GM18858 (cell line): ENCODE results near the gene ACTR8.
"Not testable (repeated sequence)": the region's sequence is repeated elsewhere in the genome, so short reads cannot be mapped to it uniquely, and the experiment has no call there.

Experiments used
- ATAC-seq: cut with Tn5 transposase; IDR thresholded peaks from one replicate; pipeline ENCODE4 v1.9.1; 2021; ENCODE audit not compliant: unreplicated experiment

Gene ACTR8, protein sequence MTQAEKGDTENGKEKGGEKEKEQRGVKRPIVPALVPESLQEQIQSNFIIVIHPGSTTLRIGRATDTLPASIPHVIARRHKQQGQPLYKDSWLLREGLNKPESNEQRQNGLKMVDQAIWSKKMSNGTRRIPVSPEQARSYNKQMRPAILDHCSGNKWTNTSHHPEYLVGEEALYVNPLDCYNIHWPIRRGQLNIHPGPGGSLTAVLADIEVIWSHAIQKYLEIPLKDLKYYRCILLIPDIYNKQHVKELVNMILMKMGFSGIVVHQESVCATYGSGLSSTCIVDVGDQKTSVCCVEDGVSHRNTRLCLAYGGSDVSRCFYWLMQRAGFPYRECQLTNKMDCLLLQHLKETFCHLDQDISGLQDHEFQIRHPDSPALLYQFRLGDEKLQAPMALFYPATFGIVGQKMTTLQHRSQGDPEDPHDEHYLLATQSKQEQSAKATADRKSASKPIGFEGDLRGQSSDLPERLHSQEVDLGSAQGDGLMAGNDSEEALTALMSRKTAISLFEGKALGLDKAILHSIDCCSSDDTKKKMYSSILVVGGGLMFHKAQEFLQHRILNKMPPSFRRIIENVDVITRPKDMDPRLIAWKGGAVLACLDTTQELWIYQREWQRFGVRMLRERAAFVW

DNA sequence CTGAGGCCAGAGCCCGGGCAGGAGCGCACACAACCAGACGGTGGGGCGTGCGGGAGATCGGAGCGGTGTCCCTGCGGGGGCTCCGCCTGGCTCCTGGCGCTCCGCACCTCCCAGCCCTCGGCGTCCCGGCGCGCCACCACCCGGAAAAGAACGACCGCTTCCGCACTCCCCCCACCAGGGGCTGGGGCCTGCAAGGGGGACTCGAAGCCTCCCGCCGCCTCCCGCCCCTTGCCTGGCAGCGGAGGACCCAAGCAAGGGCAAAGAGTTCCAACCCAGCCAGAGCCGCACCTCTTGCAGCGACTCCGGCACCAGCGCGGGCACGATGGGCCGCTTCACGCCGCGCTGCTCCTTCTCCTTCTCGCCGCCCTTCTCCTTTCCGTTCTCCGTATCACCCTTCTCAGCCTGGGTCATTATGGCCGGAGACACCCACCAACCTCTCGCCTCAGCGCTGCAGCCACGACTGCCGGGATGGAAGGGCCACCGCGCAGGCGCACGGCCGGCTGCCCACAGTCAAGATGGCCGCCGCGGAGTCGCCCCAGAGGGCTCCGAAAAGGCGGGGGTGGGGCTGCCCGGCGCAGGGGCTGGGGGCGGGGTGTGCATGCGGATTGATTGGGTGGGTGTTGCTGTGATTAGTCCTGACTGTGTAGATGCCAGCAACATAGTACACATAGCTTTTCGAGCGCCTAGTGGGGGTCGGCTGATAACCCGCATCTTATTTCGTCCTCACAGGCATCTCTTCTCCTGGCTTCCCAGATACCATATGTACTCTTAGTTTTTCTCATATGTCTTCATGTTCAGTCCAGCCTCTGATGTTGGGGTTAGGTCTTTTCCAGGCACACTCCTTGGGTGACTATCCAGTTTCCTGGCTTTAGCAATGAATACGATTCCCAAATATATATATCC lies at the start of gene ACTR8:
ACTR8 (minus strand) TSS at position 462 of the 903 bp plus-strand sequence; CDS start at position 411, 51 bp downstream.
- ATAC-seq = peak; percentile 57

DNA sequence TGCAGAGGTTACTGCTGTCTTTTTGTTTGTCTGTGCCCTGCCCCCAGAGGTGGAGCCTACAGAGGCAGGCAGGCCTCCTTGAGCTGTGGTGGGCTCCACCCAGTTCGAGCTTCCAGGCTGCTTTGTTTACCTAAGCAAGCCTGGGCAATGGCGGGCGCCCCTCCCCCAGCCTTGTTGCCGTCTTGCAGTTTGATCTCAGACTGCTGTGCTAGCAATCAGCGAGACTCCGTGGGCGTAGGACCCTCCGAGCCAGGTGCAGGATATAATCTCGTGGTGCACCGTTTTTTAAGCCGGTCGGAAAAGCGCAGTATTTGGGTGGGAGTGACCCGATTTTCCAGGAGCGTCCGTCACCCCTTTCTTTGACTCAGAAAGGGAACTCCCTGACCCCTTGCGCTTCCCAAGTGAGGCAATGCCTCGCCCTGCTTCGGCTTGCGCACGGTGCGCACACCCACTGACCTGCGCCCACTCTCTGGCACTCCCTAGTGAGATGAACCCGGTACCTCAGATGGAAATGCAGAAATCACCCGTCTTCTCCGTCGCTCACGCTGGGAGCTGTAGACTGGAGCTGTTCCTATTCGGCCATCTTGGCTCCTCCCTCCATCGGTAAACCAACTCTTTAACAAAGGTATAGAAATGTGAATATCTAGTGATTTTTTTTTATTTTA lies 45.4 kb upstream of the ACTR8 start:
- not testable (repeated sequence) for ATAC-seq

DNA sequence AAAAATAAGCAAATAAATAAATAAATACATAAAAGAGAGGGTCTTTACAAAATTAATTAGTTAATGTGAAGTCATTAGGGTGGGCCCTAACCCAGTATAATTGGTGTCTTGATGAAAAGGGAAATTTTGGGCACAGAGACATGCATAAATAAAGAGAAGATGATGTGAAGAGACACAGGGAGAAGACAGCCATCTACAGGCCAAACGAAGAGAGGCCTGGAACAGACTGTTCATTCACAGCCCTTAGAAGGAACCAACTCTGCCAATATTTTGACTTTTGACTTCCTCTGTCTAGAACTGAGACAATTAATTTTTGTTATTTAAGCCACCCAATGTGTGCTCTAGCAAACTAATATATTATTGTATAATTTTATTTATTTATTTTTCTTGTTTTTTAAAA lies 39.3 kb upstream of the ACTR8 start:
- no peak for ATAC-seq

DNA sequence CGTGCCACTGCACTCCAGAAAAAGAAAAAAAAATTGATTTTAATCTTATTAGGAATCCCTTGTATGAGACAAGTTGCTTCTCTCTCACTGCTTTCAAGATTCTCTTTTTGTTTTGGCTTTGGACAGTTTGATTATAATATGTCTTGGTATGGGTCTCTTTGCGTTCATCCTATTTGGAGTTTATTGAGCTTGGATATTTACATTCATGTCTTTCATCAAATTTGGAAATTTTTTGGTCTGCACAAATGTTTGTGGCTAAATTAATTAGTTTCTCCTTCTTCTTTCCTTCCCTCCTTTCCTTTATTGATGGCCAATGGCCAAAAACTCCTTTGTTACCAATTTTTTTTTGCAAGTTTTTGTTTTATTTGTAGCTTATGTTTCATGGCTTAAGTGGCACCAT lies 37.8 kb upstream of the ACTR8 start:
- ATAC-seq = no peak

DNA sequence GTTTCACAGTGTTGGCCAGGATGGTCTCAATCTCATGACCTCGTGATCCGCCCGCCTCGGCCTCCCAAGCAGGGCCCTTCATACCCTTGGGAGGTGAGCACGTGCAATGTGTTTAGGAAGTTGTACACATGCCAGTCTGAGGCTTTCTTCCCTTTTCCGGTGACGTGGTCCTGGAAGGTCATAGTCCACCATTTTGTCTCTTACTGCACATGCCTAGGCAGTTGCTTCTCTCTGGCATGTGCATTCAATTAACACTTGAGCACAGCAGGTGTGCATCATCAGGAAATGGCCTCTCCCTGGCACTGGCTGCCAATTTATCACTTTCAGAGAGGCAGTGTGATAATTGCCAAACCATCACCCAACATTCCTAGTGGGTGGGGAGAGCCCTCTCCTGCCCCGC lies 31.4 kb upstream of the ACTR8 start:
- no peak for ATAC-seq

DNA sequence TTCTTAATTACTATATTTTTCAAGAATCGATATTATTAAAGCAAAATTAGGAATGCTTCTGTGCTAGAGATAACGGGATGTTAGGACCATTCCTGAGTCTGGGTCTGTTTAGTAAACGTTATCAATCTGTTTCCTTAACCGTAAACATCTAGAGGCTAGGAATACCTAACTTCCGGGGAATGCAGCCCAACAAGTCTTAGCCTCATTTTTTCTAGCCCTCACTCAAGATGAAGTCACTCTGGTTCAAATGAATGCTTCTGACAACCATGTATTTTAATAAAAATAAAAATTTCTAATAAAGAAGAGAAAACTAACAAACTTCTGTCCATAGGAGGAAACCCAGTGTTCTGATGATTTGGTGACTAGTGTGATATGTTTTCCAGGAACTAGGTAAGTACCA lies 20.8 kb upstream of the ACTR8 start:
- no peak for ATAC-seq

DNA sequence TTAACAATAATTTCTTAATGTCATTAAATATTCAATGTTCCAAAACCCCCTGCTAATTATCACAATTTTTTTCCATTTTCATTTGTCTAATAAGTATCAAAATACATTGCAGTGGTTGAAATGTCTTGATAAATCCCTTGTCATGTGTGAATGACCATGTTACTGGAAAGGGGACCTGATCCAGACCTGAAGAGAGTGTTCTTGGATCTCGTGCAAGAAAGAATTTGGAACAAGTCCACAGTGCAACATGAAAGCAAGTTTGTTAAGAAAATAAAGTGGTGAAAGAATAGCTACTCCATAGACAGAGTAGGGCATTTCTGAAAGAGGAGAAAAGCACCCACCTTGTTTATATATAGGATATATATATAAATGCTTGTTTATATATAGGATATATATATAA lies 20.1 kb upstream of the ACTR8 start:
- ATAC-seq = no peak

DNA sequence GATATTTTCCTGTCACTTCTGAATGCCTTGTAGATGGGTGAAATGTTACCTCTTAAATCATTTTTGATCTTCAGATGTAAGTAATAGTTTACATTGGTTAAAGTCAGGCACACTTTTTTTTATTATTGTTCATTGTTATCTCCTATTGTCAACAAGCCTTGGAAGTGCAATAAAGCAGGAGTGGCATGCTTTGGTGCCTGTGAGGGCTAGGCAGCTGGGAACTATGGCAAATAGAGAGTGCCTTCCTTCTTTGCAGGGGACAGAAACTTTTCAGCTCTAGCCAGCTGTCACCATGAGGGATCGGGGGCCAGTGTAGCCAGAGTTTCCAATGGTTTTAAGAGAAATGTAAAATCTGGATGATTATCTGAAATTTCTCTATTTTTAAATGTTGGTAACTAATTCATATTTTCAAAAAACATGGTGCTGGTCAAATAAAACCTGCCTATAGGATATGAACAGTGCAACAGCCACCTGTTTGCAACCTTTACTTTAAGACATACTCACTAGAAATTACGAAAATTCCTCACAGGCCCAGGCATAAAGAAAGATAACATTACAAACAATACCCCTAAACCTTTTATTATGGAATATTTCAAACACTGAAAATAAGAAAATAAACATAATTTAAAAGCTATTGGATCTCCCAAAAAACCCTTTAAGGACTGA lies 18.8 kb upstream of the ACTR8 start:
- ATAC-seq = no peak

DNA sequence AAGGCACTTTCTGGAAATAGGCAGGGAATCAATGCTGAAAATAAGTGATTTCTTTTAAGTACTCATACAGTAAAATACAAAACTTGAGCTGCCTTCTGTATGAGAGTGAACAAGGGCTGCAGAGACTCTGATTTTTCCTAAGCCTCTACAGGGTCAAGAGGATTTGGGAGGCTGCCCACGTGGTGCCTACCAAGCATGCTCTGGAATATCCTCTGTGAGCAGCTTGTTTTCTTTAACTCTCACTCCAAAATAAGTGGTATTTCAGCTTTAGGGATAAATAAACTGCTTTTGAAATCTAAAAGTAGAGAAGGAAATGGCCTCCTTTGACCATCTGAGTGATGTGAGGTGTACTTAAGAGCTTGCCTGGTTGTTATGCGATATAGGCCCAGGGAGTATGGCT lies 17.8 kb upstream of the ACTR8 start:
- ATAC-seq = no peak

DNA sequence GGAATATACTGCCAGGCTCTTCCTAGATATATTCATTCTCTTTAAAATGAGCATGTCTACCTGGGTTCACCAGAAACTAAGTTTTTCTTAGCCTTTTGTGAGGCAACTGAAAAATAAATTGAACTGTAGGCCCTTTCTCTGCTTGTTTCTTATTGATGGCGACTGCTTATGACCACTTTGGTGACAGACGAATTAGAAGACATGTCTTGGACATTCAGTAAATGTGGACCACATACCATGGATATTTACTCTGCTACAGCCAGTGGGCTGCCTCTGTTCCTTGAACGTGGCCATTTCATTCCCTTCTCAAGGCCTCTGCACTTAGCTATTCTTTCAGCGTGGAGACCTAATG lies 10.3 kb upstream of the ACTR8 start:
- no peak for ATAC-seq

DNA sequence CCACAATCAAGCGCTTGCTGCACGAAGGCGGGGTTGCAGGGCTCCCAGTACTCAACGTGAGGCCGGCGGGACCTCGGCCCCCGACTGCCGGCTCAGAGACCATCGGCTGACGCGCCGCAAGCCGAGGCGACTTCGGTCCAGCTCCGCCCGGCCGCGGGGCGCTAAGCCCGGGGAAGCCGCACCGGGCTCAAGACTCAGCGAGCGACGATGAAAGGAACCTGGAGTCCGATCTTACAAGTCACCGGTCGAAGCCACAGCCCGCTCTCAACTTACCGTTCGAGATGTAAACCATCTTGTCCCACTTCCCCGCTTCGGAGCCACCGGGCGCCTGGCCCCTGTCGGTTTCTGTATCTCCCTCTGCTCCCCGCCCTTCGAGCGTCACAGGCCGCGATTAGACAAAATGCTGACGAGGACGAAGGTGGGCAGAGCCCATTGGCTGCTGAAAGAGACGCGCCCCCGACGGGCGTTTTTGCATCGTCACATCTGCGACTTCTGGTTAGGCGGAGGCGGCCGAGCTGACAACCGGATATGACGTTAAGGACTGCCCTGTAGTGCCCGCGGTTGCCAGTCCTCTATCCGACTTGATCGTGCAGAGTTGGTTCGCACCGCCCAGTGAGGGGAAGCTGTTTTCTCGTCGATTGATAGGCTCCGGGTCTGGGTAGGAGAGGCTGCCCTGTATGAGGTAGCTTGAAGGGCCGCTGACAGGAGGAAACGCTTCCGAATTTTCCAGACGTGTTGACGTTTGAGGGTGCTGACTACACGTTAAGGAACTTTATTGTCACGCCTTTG lies 9.7 kb upstream of the ACTR8 start, which contains the start of gene SELENOK:
SELENOK (minus strand) TSS at position 363 of the 789 bp plus-strand sequence.
- ATAC-seq = peak; percentile 94

DNA sequence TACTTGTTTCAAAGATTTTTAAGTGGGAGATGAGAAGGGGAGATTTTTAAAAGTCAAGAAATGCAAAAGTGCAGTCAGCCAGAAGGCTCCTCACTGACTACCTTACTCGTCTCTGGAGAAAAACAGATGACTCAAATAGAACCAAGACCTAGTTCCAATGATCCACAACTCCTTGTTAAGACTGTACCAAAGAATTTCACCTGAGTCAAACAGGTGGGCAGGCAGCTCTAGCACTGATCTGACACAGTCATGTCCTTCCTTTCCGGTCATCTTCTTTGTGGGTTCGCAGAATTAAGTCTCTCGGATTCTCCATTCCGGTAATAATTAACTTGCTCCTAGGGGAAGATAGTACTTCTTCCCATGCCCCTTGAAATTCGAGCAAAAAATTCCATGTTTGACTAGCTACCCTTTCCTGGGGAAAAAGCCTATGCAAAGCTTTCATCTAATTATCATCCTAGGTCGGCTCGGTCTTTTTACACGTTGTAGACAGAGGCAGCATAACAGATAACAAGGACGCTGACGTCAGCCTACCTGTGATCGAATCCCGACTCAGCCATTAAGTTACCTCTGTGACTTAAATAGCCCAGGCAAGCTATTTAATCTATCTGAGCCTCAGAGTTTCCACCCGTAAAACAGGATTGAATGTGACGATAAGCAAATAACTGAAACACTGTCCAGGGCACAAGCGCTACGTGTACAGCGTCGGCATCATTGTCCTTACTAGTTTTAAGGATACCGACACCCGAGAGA lies 8.9 kb upstream of the ACTR8 start:
- no peak for ATAC-seq

DNA sequence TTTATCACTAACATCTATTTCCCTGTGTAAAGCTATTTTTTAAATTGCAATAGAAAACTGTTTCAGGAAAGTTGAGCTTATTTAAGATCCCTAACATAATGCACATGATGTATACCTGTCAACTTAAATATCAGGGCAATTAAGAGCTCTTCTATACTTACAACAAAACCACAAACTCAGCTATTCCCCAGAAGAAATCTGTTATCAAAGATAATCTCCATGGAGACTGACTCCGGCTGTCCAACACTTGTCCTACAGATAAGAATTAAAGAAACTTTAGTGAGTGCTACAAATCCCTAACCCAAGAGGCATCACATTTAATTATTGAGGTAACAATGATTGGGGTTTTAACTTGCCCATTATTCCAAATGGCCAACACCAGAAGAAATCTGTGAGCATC lies 6.3 kb upstream of the ACTR8 start:
- ATAC-seq = no peak

DNA sequence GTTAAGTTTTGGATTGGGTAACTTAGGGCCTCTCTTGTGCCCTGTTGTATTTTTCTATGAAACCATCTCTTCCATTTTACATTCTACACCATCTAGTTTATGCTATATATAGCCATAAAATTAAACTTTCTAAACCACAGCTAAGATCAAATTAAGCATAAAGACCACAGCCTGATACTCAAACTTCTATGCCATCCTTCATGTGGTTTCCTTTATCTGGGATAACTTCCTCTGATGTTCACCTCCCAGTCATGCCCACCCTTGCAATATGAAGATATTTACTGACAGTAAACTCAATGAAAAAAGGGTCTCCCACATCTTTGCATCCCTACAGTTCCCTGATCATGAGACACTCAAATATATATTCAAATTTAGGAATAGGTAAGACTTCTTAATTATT lies 5.5 kb upstream of the ACTR8 start:
- no peak for ATAC-seq

DNA sequence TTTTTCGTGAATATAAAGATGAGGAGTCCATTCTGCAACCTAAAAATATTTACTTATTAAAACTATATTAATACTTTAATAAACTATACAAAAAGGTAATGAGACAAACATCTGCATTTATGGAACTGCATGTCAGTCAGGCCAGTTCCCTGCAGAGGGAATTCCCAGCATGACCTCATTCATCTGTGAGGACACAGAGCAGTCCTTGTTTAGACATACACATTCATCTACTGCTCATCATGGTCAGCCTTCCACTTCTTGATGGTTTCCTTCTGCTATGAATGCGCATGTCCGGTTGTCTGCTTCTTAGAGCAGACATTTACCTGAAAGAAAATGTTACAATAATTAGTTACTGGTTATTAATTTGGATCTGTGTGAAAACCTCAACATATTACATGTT lies 3.3 kb upstream of the ACTR8 start:
- no peak for ATAC-seq

DNA sequence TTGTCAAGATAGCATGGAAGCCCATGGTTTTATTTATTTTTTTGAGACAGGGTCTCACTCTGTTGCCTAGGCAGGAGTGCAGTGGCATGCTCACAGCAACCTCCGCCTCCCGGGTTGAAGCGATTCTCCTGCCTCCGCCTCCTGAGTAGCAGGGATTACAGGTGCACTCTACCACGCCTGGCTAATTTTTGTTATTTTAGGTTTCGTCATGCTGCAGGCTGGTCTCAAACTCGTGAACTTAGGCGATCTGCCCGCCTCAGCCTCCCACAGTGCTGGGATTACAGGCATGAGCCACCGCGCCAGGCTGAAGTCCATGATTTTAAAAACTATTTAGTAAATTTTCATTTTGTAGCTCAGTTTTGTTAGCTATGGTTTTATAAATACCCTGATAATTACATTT lies 2.7 kb upstream of the ACTR8 start:
- no peak for ATAC-seq

DNA sequence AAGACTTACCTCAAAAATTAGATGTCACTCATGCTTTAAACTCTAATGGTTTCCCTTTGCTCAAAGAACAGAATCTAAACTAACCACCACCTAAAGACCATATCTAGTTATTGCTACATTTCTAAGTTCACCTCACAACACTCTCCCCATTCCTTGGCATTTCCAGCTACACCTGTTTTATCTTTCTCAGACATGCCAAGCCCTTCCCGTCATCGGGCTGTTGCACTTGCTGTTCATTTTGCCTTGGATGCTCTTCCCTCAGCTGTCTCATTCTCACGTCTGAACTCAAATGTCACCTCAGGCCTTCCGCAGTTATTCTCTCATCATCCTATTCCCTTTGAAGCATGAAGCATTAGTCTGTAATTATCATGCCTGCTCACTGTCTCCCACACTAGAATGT lies 1.1 kb upstream of the ACTR8 start:
- no peak for ATAC-seq

DNA sequence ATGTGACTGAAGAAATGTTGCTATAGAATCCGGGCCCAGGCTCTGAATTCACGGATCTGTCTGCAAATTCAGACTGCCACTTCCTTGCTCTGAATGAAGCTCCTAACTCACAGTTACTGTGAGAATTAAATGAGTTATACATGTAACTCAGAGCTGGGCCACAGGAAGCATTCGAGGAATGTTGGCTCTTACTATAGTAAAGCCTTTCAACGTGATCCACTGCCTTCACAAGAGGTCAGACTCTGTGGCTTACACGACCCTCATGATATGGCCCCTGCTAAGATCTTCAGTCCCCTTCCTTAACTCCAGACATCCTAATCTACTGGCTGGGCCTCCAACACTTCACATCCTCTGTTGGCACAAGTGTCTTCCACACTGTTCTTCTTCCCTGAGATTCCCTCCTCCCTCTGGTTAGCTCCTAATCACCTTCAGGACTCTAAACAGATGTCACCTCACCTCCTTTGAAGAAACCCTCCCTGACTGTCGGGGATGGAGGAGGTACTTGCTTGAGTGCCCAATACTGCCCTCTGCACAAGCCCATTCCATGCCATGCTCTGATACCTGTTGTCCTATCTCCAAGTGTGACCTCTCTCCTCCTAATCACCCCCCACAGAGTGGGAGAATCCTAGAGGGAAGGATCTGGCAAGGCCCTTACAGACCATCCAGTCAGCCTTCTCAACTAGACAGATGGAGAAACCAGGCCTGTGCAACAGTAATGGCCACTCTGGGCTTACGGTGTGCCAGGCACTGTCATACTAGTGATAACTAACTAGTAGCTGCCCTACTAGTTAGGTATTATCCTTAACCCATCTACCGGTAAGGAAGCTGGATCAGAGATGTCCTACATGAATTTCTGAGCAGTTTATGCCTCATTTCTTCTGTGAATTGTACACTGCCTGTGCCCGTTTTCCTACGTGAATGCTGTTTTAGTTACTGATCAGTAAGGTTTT lies 1.3 kb downstream of the ACTR8 start:
- no peak for ATAC-seq
